C4-2B (cell line): ENCODE results near the gene DIRAS2.

Experiments
- CTCF ChIP-seq: fragments of 450-650 bp; conservative IDR thresholded peaks from 2 replicates; pipeline ENCODE4 v1.5.1; 2017; ENCODE audit warnings: mild to moderate bottlenecking
- ZFX ChIP-seq: fragments of 450-650 bp; IDR thresholded peaks from 2 replicates; pipeline ENCODE4 v1.6.1; 2017

DNA sequence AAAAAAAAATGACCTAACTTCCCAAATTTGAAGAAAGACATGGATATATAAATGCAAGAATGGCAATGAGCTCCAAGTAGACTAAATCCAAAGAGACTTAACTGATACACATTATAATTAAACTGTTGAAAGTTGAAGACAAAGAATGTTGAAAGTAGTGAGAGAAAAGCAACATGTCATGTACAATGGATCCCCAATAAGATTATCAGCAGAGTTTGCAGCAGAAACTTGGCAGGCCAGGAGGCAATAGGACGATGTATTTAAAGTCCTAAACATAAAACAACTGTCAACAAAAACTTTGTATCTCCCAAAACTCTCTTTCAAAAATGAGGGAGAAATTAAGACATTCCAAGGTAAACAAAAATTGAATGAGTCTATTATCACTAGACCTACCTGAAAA, 8.6 kb upstream of the DIRAS2 start:
- TF ChIP-seq CTCF (no peak), ZFX (no peak)
